HepG2 (cell line): ENCODE results near the gene STK32A.

ENCODE experiments used
- DPF2 ChIP-seq: sonication (generic); formaldehyde crosslinking; IDR thresholded peaks from 2 replicates; pipeline ENCODE4 v1.4.0; 2020; ENCODE audit warnings: mild to moderate bottlenecking, low read depth, missing genetic modification reagents, borderline replicate concordance
- EZH2 ChIP-seq: conservative IDR thresholded peaks from 2 replicates; pipeline ENCODE4 v1.6.1; 2012; ENCODE audit warnings: mild to moderate bottlenecking, low read depth, low read length, moderate library complexity
- HNF4A ChIP-seq: sonication (generic); formaldehyde crosslinking; IDR thresholded peaks from 2 replicates; pipeline ENCODE4 v1.4.0; 2020; ENCODE audit warnings: missing genetic modification reagents
- PAF1 ChIP-seq: IDR thresholded peaks from 2 replicates; pipeline ENCODE4 v1.6.1; 2016; ENCODE audit warnings: missing genetic modification reagents, missing compliant biosample characterization
- PHF20 ChIP-seq: sonication (generic); formaldehyde crosslinking; IDR thresholded peaks from 2 replicates; pipeline ENCODE4 v1.5.0; 2020; ENCODE audit warnings: mild to moderate bottlenecking, missing genetic modification reagents
- POLR2A ChIP-seq, 2 experiments: IDR thresholded peaks; 2 replicates each; pipeline ENCODE4 v1.6.1; 2011; ENCODE audit warnings: low read depth in 2 of 2, low read length in 2 of 2, mild to moderate bottlenecking in 1 of 2, moderate library complexity in 1 of 2; ENCODE audit not compliant: insufficient read depth in 1 of 2
- TCF7 ChIP-seq: sonication (generic); IDR thresholded peaks from 2 replicates; pipeline ENCODE4 v1.6.1; 2016; ENCODE audit warnings: antibody characterized with exemption, low read depth
- WIZ ChIP-seq: sonication (generic); formaldehyde crosslinking; IDR thresholded peaks from 2 replicates; pipeline ENCODE4 v1.5.1; 2020; ENCODE audit warnings: mild to moderate bottlenecking, missing genetic modification reagents
- ZFX ChIP-seq: sonication (generic); formaldehyde crosslinking; IDR thresholded peaks from 2 replicates; pipeline ENCODE4 v1.4.0; 2020; ENCODE audit warnings: mild to moderate bottlenecking, low read depth, missing genetic modification reagents, moderate library complexity
- TF ChIP-seq, protein P1 (sequence below): sonication (generic); formaldehyde crosslinking; IDR thresholded peaks from 2 replicates; pipeline ENCODE4 v1.5.0; 2020; ENCODE audit warnings: mild to moderate bottlenecking, missing genetic modification reagents, moderate library complexity
- TF ChIP-seq, protein P2 (sequence below): sonication (generic); formaldehyde crosslinking; IDR thresholded peaks from 2 replicates; pipeline ENCODE4 v1.4.0; 2020; ENCODE audit warnings: missing genetic modification reagents
- TF ChIP-seq, protein P3 (sequence below): sonication (generic); formaldehyde crosslinking; IDR thresholded peaks from 2 replicates; pipeline ENCODE4 v1.4.0; 2020; ENCODE audit warnings: missing genetic modification reagents

DNA sequence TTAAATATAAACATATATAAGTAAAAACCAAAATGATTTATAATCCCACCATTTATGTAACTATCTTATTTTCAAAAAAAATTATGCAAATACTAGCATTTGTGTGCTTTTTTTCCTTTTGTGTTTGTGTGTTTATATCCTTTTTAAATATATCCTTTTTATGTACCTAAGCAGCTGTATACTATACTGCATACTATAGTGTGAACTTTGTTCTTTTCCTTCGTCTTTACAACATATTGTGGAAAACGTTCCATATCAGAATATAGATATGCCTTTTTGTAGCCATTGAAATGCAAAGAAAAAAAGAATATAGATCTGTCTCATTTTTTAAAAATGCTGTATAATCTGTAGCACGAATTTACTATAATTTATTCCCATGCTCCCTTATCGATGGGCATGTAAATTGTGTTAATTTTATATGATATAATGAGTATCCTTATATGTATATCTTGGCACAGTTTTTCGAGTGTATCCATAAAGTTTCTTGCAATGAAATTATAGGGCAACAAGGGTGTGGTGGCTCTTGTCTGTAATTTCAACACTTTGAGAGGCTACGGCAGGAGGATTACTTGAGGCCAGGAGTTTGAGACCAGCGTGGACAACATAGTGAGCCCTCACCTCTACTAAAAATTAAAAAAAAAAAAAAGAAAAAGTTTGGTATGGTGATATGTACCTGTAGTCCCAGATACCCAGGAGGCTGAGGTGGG, 83.3 kb downstream of the STK32A start:
- TF ChIP-seq, protein P1, sequence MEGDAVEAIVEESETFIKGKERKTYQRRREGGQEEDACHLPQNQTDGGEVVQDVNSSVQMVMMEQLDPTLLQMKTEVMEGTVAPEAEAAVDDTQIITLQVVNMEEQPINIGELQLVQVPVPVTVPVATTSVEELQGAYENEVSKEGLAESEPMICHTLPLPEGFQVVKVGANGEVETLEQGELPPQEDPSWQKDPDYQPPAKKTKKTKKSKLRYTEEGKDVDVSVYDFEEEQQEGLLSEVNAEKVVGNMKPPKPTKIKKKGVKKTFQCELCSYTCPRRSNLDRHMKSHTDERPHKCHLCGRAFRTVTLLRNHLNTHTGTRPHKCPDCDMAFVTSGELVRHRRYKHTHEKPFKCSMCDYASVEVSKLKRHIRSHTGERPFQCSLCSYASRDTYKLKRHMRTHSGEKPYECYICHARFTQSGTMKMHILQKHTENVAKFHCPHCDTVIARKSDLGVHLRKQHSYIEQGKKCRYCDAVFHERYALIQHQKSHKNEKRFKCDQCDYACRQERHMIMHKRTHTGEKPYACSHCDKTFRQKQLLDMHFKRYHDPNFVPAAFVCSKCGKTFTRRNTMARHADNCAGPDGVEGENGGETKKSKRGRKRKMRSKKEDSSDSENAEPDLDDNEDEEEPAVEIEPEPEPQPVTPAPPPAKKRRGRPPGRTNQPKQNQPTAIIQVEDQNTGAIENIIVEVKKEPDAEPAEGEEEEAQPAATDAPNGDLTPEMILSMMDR (CRISPR knock-in tag) = no peak
- TF ChIP-seq POLR2A (IDR thresholded peaks at IDR 0.05; ENCODE audit: insufficient read depth in 1 of 2, low read depth in 2 of 2, low read length in 2 of 2) (no peak), ZFX (CRISPR knock-in tag) (no peak), TCF7 (no peak), PHF20 (CRISPR knock-in tag) (no peak), PAF1 (CRISPR knock-in tag) (no peak), HNF4A (no peak), WIZ (CRISPR knock-in tag) (no peak), DPF2 (CRISPR knock-in tag) (no peak), EZH2 (no peak)
- TF ChIP-seq, protein P2, sequence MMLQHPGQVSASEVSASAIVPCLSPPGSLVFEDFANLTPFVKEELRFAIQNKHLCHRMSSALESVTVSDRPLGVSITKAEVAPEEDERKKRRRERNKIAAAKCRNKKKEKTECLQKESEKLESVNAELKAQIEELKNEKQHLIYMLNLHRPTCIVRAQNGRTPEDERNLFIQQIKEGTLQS (CRISPR knock-in tag) = no peak
- TF ChIP-seq, protein P3, sequence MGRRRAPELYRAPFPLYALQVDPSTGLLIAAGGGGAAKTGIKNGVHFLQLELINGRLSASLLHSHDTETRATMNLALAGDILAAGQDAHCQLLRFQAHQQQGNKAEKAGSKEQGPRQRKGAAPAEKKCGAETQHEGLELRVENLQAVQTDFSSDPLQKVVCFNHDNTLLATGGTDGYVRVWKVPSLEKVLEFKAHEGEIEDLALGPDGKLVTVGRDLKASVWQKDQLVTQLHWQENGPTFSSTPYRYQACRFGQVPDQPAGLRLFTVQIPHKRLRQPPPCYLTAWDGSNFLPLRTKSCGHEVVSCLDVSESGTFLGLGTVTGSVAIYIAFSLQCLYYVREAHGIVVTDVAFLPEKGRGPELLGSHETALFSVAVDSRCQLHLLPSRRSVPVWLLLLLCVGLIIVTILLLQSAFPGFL (CRISPR knock-in tag) = no peak
